Glutamatergic neuron (in vitro differentiated cells): ENCODE measurements around the gene NBEAL1. TPM values are rescaled to one million over a fixed set of nuclear protein-coding genes. Genes with fewer than 3 reads are reported as not detected.
"Not testable (repeated sequence)": the region's sequence is repeated elsewhere in the genome, so short reads cannot be mapped to it uniquely, and the experiment has no call there.

Source experiments
- DNase-seq: peaks from one replicate; pipeline ENCODE4 v3.0.0; 2022
- H3K27ac Mint-ChIP-seq: one replicate; pipeline ENCODE4 v1.8.0; 2020; ENCODE audit warnings: mild to moderate bottlenecking, mixed read lengths, inconsistent platforms; ENCODE audit not compliant: unreplicated experiment
- H3K27me3 Mint-ChIP-seq: one replicate; pipeline ENCODE4 v1.8.0; 2020; ENCODE audit warnings: mild to moderate bottlenecking, moderate library complexity, mixed read lengths, inconsistent platforms; ENCODE audit not compliant: unreplicated experiment
- H3K36me3 Mint-ChIP-seq: one replicate; pipeline ENCODE4 v1.8.0; 2020; ENCODE audit warnings: mild to moderate bottlenecking, mixed read lengths, inconsistent platforms; ENCODE audit not compliant: unreplicated experiment
- H3K4me1 Mint-ChIP-seq: one replicate; pipeline ENCODE4 v1.8.0; 2020; ENCODE audit warnings: mild to moderate bottlenecking, low read depth, mixed read lengths, inconsistent platforms; ENCODE audit not compliant: unreplicated experiment
- H3K4me3 Mint-ChIP-seq: one replicate; pipeline ENCODE4 v1.8.0; 2020; ENCODE audit warnings: mild to moderate bottlenecking, mixed read lengths, inconsistent platforms; ENCODE audit not compliant: unreplicated experiment
- H3K9me3 Mint-ChIP-seq: one replicate; pipeline ENCODE4 v1.8.0; 2020; ENCODE audit warnings: mild to moderate bottlenecking, moderate library complexity, mixed read lengths, inconsistent platforms; ENCODE audit not compliant: unreplicated experiment
- CTCF ChIP-seq: fragments of 200-600 bp; sonication (generic); IDR thresholded peaks from one replicate; pipeline ENCODE4 v1.5.0; 2021; ENCODE audit not compliant: partially characterized antibody, unreplicated experiment
- total RNA-seq: library from RNA; stranded (reverse); fragmentation: NEBNext Ultra II Directional; extraction: Animal tissue kit (Norgen Biotek cat#: 25700); gene quantifications from one replicate; pipeline ENCODE4 v1.2.1, GENCODE V29; 2021; ENCODE audit not compliant: unreplicated experiment

NBEAL1 gene
- total RNA-seq, 1 donor from 2014 or later: 19.0 TPM

GRCh38 chr2:202989749-202990148 is 24.9 kb upstream of the NBEAL1 start:
- DNase-seq: no peak
- no peak for TF ChIP-seq CTCF
- Mint-ChIP-seq H3K4me3 (no peak overlapping the region), H3K36me3 (no peaks in the 10 kb centered on the region), H3K9me3 (no peaks in the 10 kb centered on the region), H3K4me1 (no peaks in the 10 kb centered on the region), H3K27ac (no peak overlapping the region), H3K27me3 (no peaks in the 10 kb centered on the region)

DNA sequence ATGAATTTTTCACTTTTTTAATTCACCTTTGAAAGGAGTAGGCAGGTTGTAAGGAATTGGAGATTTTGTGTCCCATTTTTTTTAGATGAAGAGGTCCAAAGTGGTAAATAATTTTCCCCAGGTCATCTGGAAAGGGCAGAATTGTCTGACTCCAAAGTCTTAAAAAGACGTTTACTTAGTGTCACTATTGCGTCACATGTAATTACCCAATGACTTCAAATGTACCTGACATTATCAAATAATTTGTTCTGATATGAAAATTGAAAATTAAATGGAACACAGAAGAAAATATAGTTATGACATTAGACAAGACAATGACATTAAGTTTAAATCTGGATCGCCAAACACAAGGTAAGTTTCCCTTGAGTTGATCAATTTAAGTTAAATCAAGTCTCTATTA is 24.2 kb upstream of the NBEAL1 start:
- no peak overlapping the region for H3K27ac Mint-ChIP-seq
- no peaks in the 10 kb centered on the region for H3K27me3 Mint-ChIP-seq
- DNase-seq: no peak
- H3K4me3 Mint-ChIP-seq: no peak overlapping the region
- no peak for TF ChIP-seq CTCF
- no peaks in the 10 kb centered on the region for H3K36me3 Mint-ChIP-seq
- no peaks in the 10 kb centered on the region for H3K9me3 Mint-ChIP-seq
- H3K4me1 Mint-ChIP-seq: no peaks in the 10 kb centered on the region

DNA sequence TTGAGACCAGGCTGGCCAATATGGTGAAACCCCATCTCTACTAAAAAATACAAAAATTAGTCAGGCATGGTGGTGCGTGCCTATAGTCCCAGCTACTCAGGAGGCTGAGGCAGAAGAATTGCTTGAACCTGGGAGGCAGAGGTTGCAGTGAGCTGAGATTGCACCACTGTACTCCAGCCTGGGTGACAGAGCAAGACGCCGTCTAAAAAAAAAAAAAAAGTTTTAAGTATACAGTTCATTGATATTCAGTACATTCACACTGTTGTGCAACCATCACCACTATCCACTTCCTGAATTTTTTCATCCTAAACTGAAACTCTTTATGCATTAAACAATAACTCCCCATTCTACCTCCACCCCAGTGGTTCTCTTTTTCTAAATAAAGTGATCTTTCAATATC is 17.6 kb upstream of the NBEAL1 start:
- not testable (repeated sequence) for H3K27ac Mint-ChIP-seq, DNase-seq, H3K27me3 Mint-ChIP-seq, H3K4me1 Mint-ChIP-seq, H3K4me3 Mint-ChIP-seq, H3K9me3 Mint-ChIP-seq, H3K36me3 Mint-ChIP-seq

- Mint-ChIP-seq H3K4me3 (no peak overlapping the region), H3K27me3 (peaks cover 2% of the 10 kb centered on the region), H3K27ac (no peak overlapping the region), H3K4me1 (no peaks in the 10 kb centered on the region), H3K36me3 (no peaks in the 10 kb centered on the region), H3K9me3 (no peaks in the 10 kb centered on the region)
- TF ChIP-seq CTCF: no peak
- DNase-seq: no peak
Observed at GRCh38 chr2:203002054-203002821, 12.4 kb upstream of the NBEAL1 start.

GRCh38 chr2:203003716-203004115 is 11.0 kb upstream of the NBEAL1 start:
- no peak overlapping the region for H3K4me3 Mint-ChIP-seq
- H3K9me3 Mint-ChIP-seq: no peaks in the 10 kb centered on the region
- H3K4me1 Mint-ChIP-seq: no peaks in the 10 kb centered on the region
- H3K27ac Mint-ChIP-seq: no peak overlapping the region
- H3K36me3 Mint-ChIP-seq: no peaks in the 10 kb centered on the region
- DNase-seq: no peak
- no peak for TF ChIP-seq CTCF
- H3K27me3 Mint-ChIP-seq: no peaks in the 10 kb centered on the region
